Right ventricle myocardium superior (tissue), 1 donor: ENCODE results near the gene CTU1. TPM values are rescaled to one million over a fixed set of nuclear protein-coding genes. Genes with fewer than 3 reads are reported as not detected.
A peak's percentile ranks its signal among the peaks of the same experiment; 100 is the strongest.

Experiments
- ATAC-seq: fragments of 200-7000 bp; cut with Tn5 transposase; one replicate; pipeline ENCODE4 v1.9.1; 2020; ENCODE audit warnings: mild to moderate bottlenecking; ENCODE audit not compliant: poor library complexity
- DNase-seq: peaks from one replicate; pipeline ENCODE4 v3.0.0-alpha.2; 2020
- intact Hi-C: fragments of 100-400 bp; cut with DNase I; formaldehyde crosslinking; loops from one replicate; pipeline ENCODE4 v1.11.2; 2022
- total RNA-seq: library from RNA; stranded (reverse); fragmentation: NEBNext Ultra II Directional; extraction: Animal tissue kit (Norgen Biotek cat#: 25700); gene quantifications from one replicate; pipeline ENCODE4 v1.2.1, GENCODE V29; 2021
- donor health status: DM: no; HTN: yes; CAD: no; lungs with severe emphysema.

Gene CTU1
- total RNA-seq, 1 donor from 2014 or later = 4.9 TPM

GRCh38 chr19:51066393-51067186, 41.6 kb downstream of the CTU1 start:
- intact Hi-C loops = no loop called here
- no peak for ATAC-seq
- no peak for DNase-seq

- intact Hi-C loops = no loop called here
- peak; percentile 22 for ATAC-seq
- DNase-seq = no peak
These were observed 42.8 kb downstream of the CTU1 start for GRCh38 chr19:51065221-51065960.

- DNase-seq = peak; percentile 49
- intact Hi-C loops = no loop called here
- ATAC-seq = peak; percentile 83
These were observed 43.5 kb downstream of the CTU1 start, which contains the start of gene KLK13 for GRCh38 chr19:51064534-51065220. Gene KLK13, minus strand, starts transcription at chr19:51065092. Its CDS starts 25 bp downstream, at chr19:51065067.

GRCh38 chr19:51063664-51064063, 44.5 kb downstream of the CTU1 start:
- ATAC-seq = no peak
- intact Hi-C loops = no loop called here
- no peak for DNase-seq

- intact Hi-C loops = no loop called here
- no peak for ATAC-seq
- no peak for DNase-seq
These were observed 47.2 kb downstream of the CTU1 start for GRCh38 chr19:51060973-51061372.

GRCh38 chr19:51060336-51060735, 47.9 kb downstream of the CTU1 start:
- intact Hi-C loops = no loop called here
- no peak for ATAC-seq
- no peak for DNase-seq

GRCh38 chr19:51059715-51060114, 48.5 kb downstream of the CTU1 start:
- intact Hi-C loops = no loop called here
- DNase-seq (no peak), ATAC-seq (no peak)

GRCh38 chr19:51055866-51056265, 52.3 kb downstream of the CTU1 start:
- intact Hi-C loops = no loop called here
- DNase-seq = no peak
- no peak for ATAC-seq

Other genes starting within 250 kb of the CTU1 start
- gene KLK2, start 235.0 kb downstream of the CTU1 start, total RNA-seq = not detected
- not detected for gene KLK4, start 197.0 kb downstream of the CTU1 start, total RNA-seq
- not detected for gene KLK5, start 155.4 kb downstream of the CTU1 start, total RNA-seq
- not detected for gene KLK6, start 138.8 kb downstream of the CTU1 start, total RNA-seq
- not detected for gene KLK7, start 124.5 kb downstream of the CTU1 start, total RNA-seq
- gene KLK8, start 106.8 kb downstream of the CTU1 start, total RNA-seq = not detected
- not detected for gene KLK10, start 88.7 kb downstream of the CTU1 start, total RNA-seq
- gene KLK11, start 81.8 kb downstream of the CTU1 start, total RNA-seq = not detected
- gene KLK12, start 73.4 kb downstream of the CTU1 start, total RNA-seq = not detected
- not detected for gene KLK13, start 43.3 kb downstream of the CTU1 start, total RNA-seq
- 1.9 TPM for gene KLK14, start 25.5 kb downstream of the CTU1 start, total RNA-seq
- 1.7 TPM for gene SIGLEC9, start 16.5 kb upstream of the CTU1 start, total RNA-seq
- gene SIGLEC7, start 33.9 kb upstream of the CTU1 start, total RNA-seq = 0.97 TPM
- gene CD33, start 116.7 kb upstream of the CTU1 start, total RNA-seq = 7.0 TPM
- gene SIGLECL1, start 142.7 kb upstream of the CTU1 start, total RNA-seq = not detected
- not detected for gene IGLON5, start 203.2 kb upstream of the CTU1 start, total RNA-seq
- gene VSIG10L, start 233.7 kb upstream of the CTU1 start, total RNA-seq = 0.65 TPM